ENCODE measurements around the gene HES5. TPM values are rescaled to one million over a fixed set of nuclear protein-coding genes. Genes with fewer than 3 reads are reported as not detected.
A peak's percentile ranks its signal among the peaks of the same experiment; 100 is the strongest.

Gene HES5
- polyA plus RNA-seq, 2 of the 4 experiments (the other 2 are of a cell fraction), result not detected

- TF ChIP-seq JUN (IDR thresholded peaks at IDR 0.05) (no peak), POLR2AphosphoS2 (conservative IDR thresholded peaks at IDR 0.05; ENCODE audit: low read length) (no peak), KDM1A (IDR thresholded peaks at IDR 0.05; ENCODE audit: low read depth) (no peak), ZFP36 (IDR thresholded peaks at IDR 0.05; ENCODE audit: borderline replicate concordance, partially characterized antibody) (no peak), ZNF302 (CRISPR knock-in tag; IDR thresholded peaks at IDR 0.05) (no peak), MYC (IDR thresholded peaks at IDR 0.05; ENCODE audit: borderline replicate concordance, low read length) (no peak), JUNB (IDR thresholded peaks at IDR 0.05) (no peak), FOSB (CRISPR knock-in tag; IDR thresholded peaks at IDR 0.05) (no peak)
These were observed 46.1 kb downstream of the HES5 start (continued) for GRCh38 chr1:2483970-2484369.

- DNase-seq (ENCODE audit: low read depth in 1 of 2, low spot score in 1 of 2) (no peak), FAIRE-seq (no peak), ATAC-seq (no peak; a peak in 1 of 6 replicates)
- H3K9me3 ChIP-seq, result no peaks in the 10 kb centered on the region
- no peak overlapping the region for H3K4me3 ChIP-seq
- H3K27ac ChIP-seq, result no peak overlapping the region
- TF ChIP-seq, protein P1, sequence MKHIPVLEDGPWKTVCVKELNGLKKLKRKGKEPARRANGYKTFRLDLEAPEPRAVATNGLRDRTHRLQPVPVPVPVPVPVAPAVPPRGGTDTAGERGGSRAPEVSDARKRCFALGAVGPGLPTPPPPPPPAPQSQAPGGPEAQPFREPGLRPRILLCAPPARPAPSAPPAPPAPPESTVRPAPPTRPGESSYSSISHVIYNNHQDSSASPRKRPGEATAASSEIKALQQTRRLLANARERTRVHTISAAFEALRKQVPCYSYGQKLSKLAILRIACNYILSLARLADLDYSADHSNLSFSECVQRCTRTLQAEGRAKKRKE (CRISPR knock-in tag; IDR thresholded peaks at IDR 0.05; ENCODE audit: low read depth), result no peak
- TF ChIP-seq REST (IDR thresholded peaks at IDR 0.05), result 0 out of 2 replicates have a peak, but pooled peaks have one; percentile 11
- no peak overlapping the region for H3K4me2 ChIP-seq
- CTCF ChIA-PET, result interaction anchor here (1.1 kb wide), 1 partner anchor 65 kb away, joined by 4 read pairs; no protein-coding TSS in a partner anchor
- POLR2A ChIA-PET, result no interaction called here
- no peaks in the 10 kb centered on the region for H3K4me1 ChIP-seq
- WGBS (ENCODE audit: missing lambda C conversion rate), result 90% methylated on average over 9 of the region's 13 CpGs
These were observed 47.0 kb downstream of the HES5 start for GRCh38 chr1:2483026-2483425.

GRCh38 chr1:2482588-2482987 lies 47.5 kb downstream of the HES5 start:
- DNase-seq (ENCODE audit: low read depth in 1 of 2, low spot score in 1 of 2) (no peak), ATAC-seq (peak in 1 of 2 experiments; percentile 38; a peak in 3 of 6 replicates), FAIRE-seq (no peak)
- H3K4me1 ChIP-seq, result no peaks in the 10 kb centered on the region
- H3K9me3 ChIP-seq, result no peaks in the 10 kb centered on the region
- WGBS (ENCODE audit: missing lambda C conversion rate), result 100% methylated on average over 1 of the region's 11 CpGs
- POLR2A ChIA-PET, result no interaction called here
- no peak overlapping the region for H3K27ac ChIP-seq
- TF ChIP-seq REST (IDR thresholded peaks at IDR 0.05) (peak; percentile 66; the same call in 1 of the 2 replicates), POLR2A (IDR thresholded peaks at IDR 0.05; ENCODE audit: low read length) (no peak)
- no peak overlapping the region for H3K4me3 ChIP-seq
- CTCF ChIA-PET, result interaction anchor here (1.1 kb wide), 1 partner anchor 66 kb away, joined by 4 read pairs; no protein-coding TSS in a partner anchor
- no peak overlapping the region for H3K4me2 ChIP-seq

DNA sequence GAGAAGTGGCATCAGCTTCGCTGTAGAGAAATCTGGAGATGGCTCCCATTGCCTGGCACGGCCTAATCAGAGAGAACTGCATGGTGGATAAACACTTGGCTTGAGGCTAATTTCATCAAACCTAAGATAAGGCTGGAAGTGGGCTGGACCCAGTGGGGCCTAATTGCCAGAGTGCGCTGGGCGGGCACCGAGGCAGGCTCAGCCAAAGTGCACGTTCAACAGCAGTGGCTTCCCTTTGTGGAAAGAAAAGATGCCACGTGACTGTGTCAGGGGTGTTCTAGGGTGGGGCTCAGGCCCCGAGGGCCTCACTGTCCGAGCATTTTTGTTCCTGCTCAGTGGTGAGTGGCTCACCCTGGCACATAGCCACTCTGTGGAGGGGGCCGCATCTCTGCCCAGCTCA lies 48.2 kb downstream of the HES5 start:
- CTCF ChIA-PET, result no interaction called here
- POLR2A ChIA-PET, result no interaction called here
- TF ChIP-seq ZC3H11A (IDR thresholded peaks at IDR 0.05) (no peak), RFX5 (IDR thresholded peaks at IDR 0.05) (no peak), CHD2 (IDR thresholded peaks at IDR 0.05; ENCODE audit: low read length, partially characterized antibody) (no peak), TFCP2L1 (CRISPR knock-in tag; IDR thresholded peaks at IDR 0.05) (no peak), GATA3 (IDR thresholded peaks at IDR 0.05; ENCODE audit: borderline replicate concordance) (no peak), PHF8 (IDR thresholded peaks at IDR 0.05; ENCODE audit: borderline replicate concordance, low read depth) (no peak), FOSL2 (IDR thresholded peaks at IDR 0.05) (no peak), FOSL2 (CRISPR knock-in tag; IDR thresholded peaks at IDR 0.05) (no peak), FOSB (CRISPR knock-in tag; IDR thresholded peaks at IDR 0.05) (no peak), RAD21 (conservative IDR thresholded peaks at IDR 0.05 in 1 of 2, IDR thresholded peaks at IDR 0.05 in 1 of 2) (no peak), CBX2 (IDR thresholded peaks at IDR 0.05; ENCODE audit: borderline replicate concordance, low read depth) (no peak), POLR2AphosphoS2 (conservative IDR thresholded peaks at IDR 0.05; ENCODE audit: low read length) (no peak), FOXS1 (CRISPR knock-in tag; IDR thresholded peaks at IDR 0.05) (no peak), HOXA7 (CRISPR knock-in tag; IDR thresholded peaks at IDR 0.05) (no peak)
- TF ChIP-seq, protein P2, sequence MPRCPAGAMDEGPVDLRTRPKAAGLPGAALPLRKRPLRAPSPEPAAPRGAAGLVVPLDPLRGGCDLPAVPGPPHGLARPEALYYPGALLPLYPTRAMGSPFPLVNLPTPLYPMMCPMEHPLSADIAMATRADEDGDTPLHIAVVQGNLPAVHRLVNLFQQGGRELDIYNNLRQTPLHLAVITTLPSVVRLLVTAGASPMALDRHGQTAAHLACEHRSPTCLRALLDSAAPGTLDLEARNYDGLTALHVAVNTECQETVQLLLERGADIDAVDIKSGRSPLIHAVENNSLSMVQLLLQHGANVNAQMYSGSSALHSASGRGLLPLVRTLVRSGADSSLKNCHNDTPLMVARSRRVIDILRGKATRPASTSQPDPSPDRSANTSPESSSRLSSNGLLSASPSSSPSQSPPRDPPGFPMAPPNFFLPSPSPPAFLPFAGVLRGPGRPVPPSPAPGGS (IDR thresholded peaks at IDR 0.05), result no peak

More for the DNA sequence above, 48.2 kb downstream of the HES5 start:
- H3K4me1 ChIP-seq, result no peaks in the 10 kb centered on the region
- no peak overlapping the region for H3K27ac ChIP-seq
- ATAC-seq, result no peak
- H3K9me3 ChIP-seq, result no peaks in the 10 kb centered on the region
- 78% methylated on average over 6 of the region's 10 CpGs for WGBS (ENCODE audit: missing lambda C conversion rate)
- no peak for FAIRE-seq
- no peak overlapping the region for H3K4me2 ChIP-seq
- DNase-seq (ENCODE audit: low read depth in 1 of 2, low spot score in 1 of 2), result no peak
- H3K4me3 ChIP-seq, result no peak overlapping the region
